HEK293 (cell line): ENCODE data around the gene DOCK1.

Experiments
- CTCF ChIA-PET: fragments of 350-600 bp; formaldehyde crosslinking; extraction: SDS; loops from one replicate; lab custom pipeline; 2021; ENCODE audit warnings: antibody characterized with exemption; lab: Yijun Ruan, JAX
- POLR2A ChIA-PET: fragments of 300-600 bp; formaldehyde crosslinking; extraction: SDS; loops from one replicate; lab custom pipeline; 2020; ENCODE audit warnings: antibody characterized with exemption, inconsistent platforms; lab: Yijun Ruan, JAX
- H3K27ac ChIP-seq: fragments of 200-500 bp; sonication (Bioruptor generic); 2 replicates; pipeline ENCODE4 v1.5.1; 2014; ENCODE audit warnings: low read depth, low read length, control low read depth, inconsistent platforms; ENCODE audit errors: extremely low read depth
- H3K36me3 ChIP-seq, 2 experiments: fragments of 200-500 bp in 1 of 2; sonication (Bioruptor generic) in 1 of 2; 1 replicate in 1 of 2; 2 replicates in 1 of 2; pipeline ENCODE4 v1.5.1; 2014 to 2017; ENCODE audit warnings: inconsistent platforms in 2 of 2, low read length in 2 of 2; ENCODE audit not compliant: control insufficient read depth in 2 of 2, insufficient read depth in 1 of 2
- H3K4me1 ChIP-seq: fragments of 200-500 bp; sonication (Bioruptor generic); 2 replicates; pipeline ENCODE4 v1.5.1; 2014; ENCODE audit warnings: mild to moderate bottlenecking, low read length, inconsistent platforms; ENCODE audit not compliant: control insufficient read depth, insufficient read depth
- H3K4me3 ChIP-seq: 2 replicates; pipeline ENCODE4 v1.5.1; 2011; ENCODE audit warnings: low read depth, mild to moderate bottlenecking, control low read depth, low read length, moderate library complexity
- H3K9me3 ChIP-seq: fragments of 200-500 bp; sonication (Bioruptor generic); 2 replicates; pipeline ENCODE4 v1.5.1; 2014; ENCODE audit warnings: low read depth, low read length, inconsistent platforms; ENCODE audit not compliant: control insufficient read depth, insufficient read depth
- GLIS2 ChIP-seq: fragments of 450-650 bp; formaldehyde crosslinking; IDR thresholded peaks from 2 replicates; pipeline ENCODE4 v1.5.1; 2016; ENCODE audit warnings: missing biosample characterization, missing genetic modification characterization
- KLF1 ChIP-seq: fragments of 450-650 bp; formaldehyde crosslinking; IDR thresholded peaks from 2 replicates; pipeline ENCODE4 v1.5.1; 2016; ENCODE audit warnings: missing biosample characterization, missing genetic modification characterization
- PRDM1 ChIP-seq: fragments of 450-650 bp; formaldehyde crosslinking; IDR thresholded peaks from 2 replicates; pipeline ENCODE4; 2016; ENCODE audit warnings: missing biosample characterization, missing genetic modification characterization
- SETDB1 ChIP-seq: IDR thresholded peaks from one replicate; pipeline ENCODE4 v1.6.1; 2017; ENCODE audit warnings: mild to moderate bottlenecking, low read length, moderate library complexity, mixed read lengths; ENCODE audit not compliant: insufficient read length
- SP2 ChIP-seq: fragments of 450-650 bp; formaldehyde crosslinking; IDR thresholded peaks from 2 replicates; pipeline ENCODE4 v1.5.1; 2016; ENCODE audit warnings: missing biosample characterization, missing genetic modification characterization
- TRIM28 ChIP-seq: IDR thresholded peaks from 2 replicates; pipeline ENCODE4 v1.6.1; 2011; ENCODE audit warnings: low read length, control low read depth, borderline replicate concordance
- YY1 ChIP-seq: fragments of 450-650 bp; formaldehyde crosslinking; IDR thresholded peaks from 2 replicates; pipeline ENCODE4 v1.5.1; 2018; ENCODE audit warnings: missing biosample characterization, missing genetic modification characterization
- ZBTB10 ChIP-seq: fragments of 450-650 bp; formaldehyde crosslinking; IDR thresholded peaks from 2 replicates; pipeline ENCODE4 v1.5.1; 2016; ENCODE audit warnings: missing biosample characterization, missing genetic modification characterization
- ZBTB26 ChIP-seq: fragments of 450-650 bp; formaldehyde crosslinking; optimal IDR thresholded peaks from 2 replicates; pipeline ENCODE3; 2016; ENCODE audit warnings: missing biosample characterization, mild to moderate bottlenecking, missing genetic modification characterization
- ZBTB48 ChIP-seq: fragments of 450-650 bp; formaldehyde crosslinking; IDR thresholded peaks from 2 replicates; pipeline ENCODE4 v1.5.1; 2016; ENCODE audit warnings: missing biosample characterization, missing genetic modification characterization
- ZNF133 ChIP-seq: fragments of 450-650 bp; formaldehyde crosslinking; IDR thresholded peaks from 2 replicates; pipeline ENCODE4 v1.5.1; 2016; ENCODE audit warnings: missing biosample characterization, missing genetic modification characterization
- ZNF138 ChIP-seq: fragments of 450-650 bp; formaldehyde crosslinking; IDR thresholded peaks from 2 replicates; pipeline ENCODE4 v1.5.1; 2016; ENCODE audit warnings: missing biosample characterization, missing genetic modification characterization, borderline replicate concordance
- ZNF214 ChIP-seq: fragments of 450-650 bp; formaldehyde crosslinking; IDR thresholded peaks from 2 replicates; pipeline ENCODE4 v1.5.1; 2017; ENCODE audit warnings: missing biosample characterization, mild to moderate bottlenecking, missing genetic modification characterization, borderline replicate concordance
- ZNF223 ChIP-seq: fragments of 450-650 bp; formaldehyde crosslinking; IDR thresholded peaks from 2 replicates; pipeline ENCODE4 v1.5.1; 2016; ENCODE audit warnings: missing biosample characterization, missing genetic modification characterization
- ZNF292 ChIP-seq: fragments of 450-650 bp; formaldehyde crosslinking; IDR thresholded peaks from 2 replicates; pipeline ENCODE4 v1.5.1; 2016; ENCODE audit warnings: low read depth, missing biosample characterization, missing genetic modification characterization, borderline replicate concordance
- ZNF423 ChIP-seq: fragments of 450-650 bp; formaldehyde crosslinking; IDR thresholded peaks from 2 replicates; pipeline ENCODE4 v1.5.1; 2016; ENCODE audit warnings: missing biosample characterization, missing genetic modification characterization
- ZNF473 ChIP-seq: fragments of 450-650 bp; formaldehyde crosslinking; IDR thresholded peaks from 2 replicates; pipeline ENCODE4 v1.5.1; 2017; ENCODE audit warnings: missing biosample characterization, missing genetic modification characterization
- ZNF48 ChIP-seq: fragments of 450-650 bp; formaldehyde crosslinking; IDR thresholded peaks from 2 replicates; pipeline ENCODE4 v1.5.1; 2016; ENCODE audit warnings: missing biosample characterization, missing genetic modification characterization
- ZNF501 ChIP-seq: fragments of 450-650 bp; formaldehyde crosslinking; IDR thresholded peaks from 2 replicates; pipeline ENCODE4 v1.5.1; 2016; ENCODE audit warnings: missing biosample characterization, missing genetic modification characterization
- ZNF521 ChIP-seq: fragments of 450-650 bp; formaldehyde crosslinking; IDR thresholded peaks from 2 replicates; pipeline ENCODE4 v1.5.1; 2017; ENCODE audit warnings: missing biosample characterization, mild to moderate bottlenecking, missing genetic modification characterization
- ZNF548 ChIP-seq: fragments of 450-650 bp; formaldehyde crosslinking; IDR thresholded peaks from 2 replicates; pipeline ENCODE4 v1.5.1; 2016; ENCODE audit warnings: missing biosample characterization, missing genetic modification characterization
- ZNF558 ChIP-seq: fragments of 450-650 bp; formaldehyde crosslinking; IDR thresholded peaks from 2 replicates; pipeline ENCODE4 v1.5.1; 2016; ENCODE audit warnings: missing biosample characterization, missing genetic modification characterization
- ZNF623 ChIP-seq: fragments of 450-650 bp; formaldehyde crosslinking; IDR thresholded peaks from 2 replicates; pipeline ENCODE4 v1.5.1; 2016; ENCODE audit warnings: missing biosample characterization, missing genetic modification characterization
- ZNF670 ChIP-seq: fragments of 450-650 bp; formaldehyde crosslinking; IDR thresholded peaks from 2 replicates; pipeline ENCODE4 v1.5.1; 2016; ENCODE audit warnings: missing biosample characterization, missing genetic modification characterization, low read depth
- ZNF785 ChIP-seq: fragments of 450-650 bp; formaldehyde crosslinking; IDR thresholded peaks from 2 replicates; pipeline ENCODE4 v1.5.1; 2016; ENCODE audit warnings: missing biosample characterization, missing genetic modification characterization
- ZNF830 ChIP-seq: fragments of 450-650 bp; IDR thresholded peaks from 2 replicates; pipeline ENCODE4 v1.5.0; 2018; ENCODE audit warnings: missing biosample characterization, missing genetic modification characterization, low read depth, mild to moderate bottlenecking, moderate library complexity
- ZSCAN16 ChIP-seq: fragments of 450-650 bp; formaldehyde crosslinking; IDR thresholded peaks from 2 replicates; pipeline ENCODE4 v1.5.1; 2016; ENCODE audit warnings: missing biosample characterization, missing genetic modification characterization
- ZSCAN4 ChIP-seq: fragments of 450-650 bp; formaldehyde crosslinking; IDR thresholded peaks from 2 replicates; pipeline ENCODE4 v1.5.1; 2017; ENCODE audit warnings: missing biosample characterization, missing genetic modification characterization

Gene DOCK1

DNA sequence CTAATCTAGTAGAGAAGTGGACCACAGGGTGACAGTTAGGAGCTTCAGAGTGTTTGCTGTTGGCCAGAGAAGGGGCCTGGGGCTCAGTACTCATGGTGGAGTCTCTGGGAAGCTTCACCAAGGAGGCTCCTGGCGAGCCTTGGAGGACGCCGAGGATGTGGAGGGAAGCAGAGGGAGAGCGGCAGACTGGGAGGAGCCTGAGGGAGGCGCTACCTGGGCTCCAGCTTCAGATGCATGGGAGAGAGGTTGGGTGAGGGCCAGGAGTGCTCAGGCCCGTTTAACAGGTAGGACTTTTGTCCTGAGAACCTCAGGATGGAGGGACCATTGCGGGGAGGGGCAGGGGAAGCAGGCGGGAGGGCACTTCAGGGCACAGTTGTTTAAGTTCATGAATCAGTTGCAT lies 24.2 kb downstream of the DOCK1 start:
- CTCF ChIA-PET, result no interaction called here

DNA sequence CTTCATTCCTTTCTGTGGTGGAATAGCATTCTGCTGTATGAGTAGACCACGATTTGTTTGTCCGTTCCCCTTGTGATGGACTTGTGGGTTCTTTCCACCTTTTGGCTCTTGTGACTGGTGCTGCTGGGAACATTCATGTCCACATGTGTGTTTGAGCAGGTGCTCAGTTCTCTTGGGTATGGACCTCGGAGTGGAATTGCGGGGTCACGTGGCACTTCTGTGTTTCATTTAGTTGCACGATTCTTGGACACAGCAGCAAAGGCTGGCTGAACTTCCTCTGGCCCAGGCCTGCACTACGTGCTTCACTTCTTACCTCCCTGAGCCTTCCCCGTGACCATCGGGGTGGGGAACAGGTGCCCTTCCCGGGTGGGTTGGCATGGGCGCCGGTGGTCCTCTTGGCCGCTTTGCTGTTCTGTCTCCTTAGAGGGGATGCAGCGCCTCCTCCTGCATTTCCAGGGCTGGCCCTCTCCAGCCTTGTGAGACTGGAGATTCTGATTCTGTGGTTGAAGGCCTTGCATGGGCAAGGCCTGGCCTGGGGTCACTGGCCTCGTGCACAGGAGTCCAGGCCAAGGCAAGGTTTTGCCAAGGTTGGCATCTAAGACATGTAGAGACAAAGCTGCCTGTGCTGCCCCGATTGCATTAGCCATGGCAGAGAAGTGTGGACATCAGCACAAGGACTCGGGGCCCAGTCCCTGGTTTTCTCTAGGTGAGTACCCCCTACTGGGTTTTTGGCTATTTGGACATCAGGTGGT lies 25.1 kb downstream of the DOCK1 start:
- ChIA-PET POLR2A (no interaction called here), CTCF (no interaction called here)
- H3K36me3 ChIP-seq, result peaks cover 5 to 12% of the 10 kb centered on the region in 2 experiments; a peak in 2 of 3 replicates
- TF ChIP-seq ZNF785 (tag by site-specific recombination) (no peak), KLF1 (tag by site-specific recombination) (no peak), GLIS2 (tag by site-specific recombination) (no peak), SP2 (tag by site-specific recombination) (no peak), ZSCAN16 (tag by site-specific recombination) (no peak), ZBTB48 (tag by site-specific recombination) (no peak), ZNF223 (tag by site-specific recombination) (no peak), ZNF558 (tag by site-specific recombination) (no peak), ZNF623 (tag by site-specific recombination) (no peak), ZNF830 (tag by site-specific recombination) (no peak), ZNF214 (tag by site-specific recombination) (no peak), ZBTB10 (tag by site-specific recombination) (no peak), ZBTB26 (no peak), TRIM28 (no peak), YY1 (no peak), ZNF548 (tag by site-specific recombination) (no peak), ZNF473 (tag by site-specific recombination) (no peak), ZNF292 (tag by site-specific recombination) (no peak), ZNF501 (tag by site-specific recombination) (no peak)
- TF ChIP-seq, all 188 proteins: peak for 0
- Histone ChIP-seq H3K4me3 (no peak overlapping the region), H3K9me3 (no peaks in the 10 kb centered on the region), H3K27ac (no peak overlapping the region), H3K4me1 (peaks cover 5% of the 10 kb centered on the region)

More for the DNA sequence above, 24.2 kb downstream of the DOCK1 start:
- peaks cover 7% of the 10 kb centered on the region; the same call in 1 of the 2 replicates for H3K4me1 ChIP-seq
- no peaks in the 10 kb centered on the region for H3K9me3 ChIP-seq
- no peak overlapping the region for H3K4me3 ChIP-seq
- H3K36me3 ChIP-seq, result peaks cover 5 to 12% of the 10 kb centered on the region in 2 experiments; a peak in 2 of 3 replicates
- TF ChIP-seq ZNF133 (no peak), SETDB1 (no peak), ZSCAN4 (tag by site-specific recombination) (no peak), ZNF670 (tag by site-specific recombination) (no peak), ZNF521 (tag by site-specific recombination) (no peak), ZNF138 (tag by site-specific recombination) (no peak), ZNF423 (no peak), PRDM1 (tag by site-specific recombination) (no peak), ZNF48 (tag by site-specific recombination) (no peak)
- POLR2A ChIA-PET, result no interaction called here
- no peak overlapping the region for H3K27ac ChIP-seq
